Stimulated activated CD4-positive, alpha-beta T cell treated with anti-CD3 and anti-CD28 coated beads, TNF-alpha, amount 100 ng/mL, for 48 hours (primary cell): Measurements from ENCODE around the gene SPAG16.
"Not testable (repeated sequence)": the region's sequence is repeated elsewhere in the genome, so short reads cannot be mapped to it uniquely, and the experiment has no call there.

Experiments used
- DNase-seq, 3 donors: peaks; one replicate each; pipeline ENCODE4 v3.0.0-alpha.2; 2020; ENCODE audit warnings: low read depth in 3 of 3

Gene SPAG16

DNA sequence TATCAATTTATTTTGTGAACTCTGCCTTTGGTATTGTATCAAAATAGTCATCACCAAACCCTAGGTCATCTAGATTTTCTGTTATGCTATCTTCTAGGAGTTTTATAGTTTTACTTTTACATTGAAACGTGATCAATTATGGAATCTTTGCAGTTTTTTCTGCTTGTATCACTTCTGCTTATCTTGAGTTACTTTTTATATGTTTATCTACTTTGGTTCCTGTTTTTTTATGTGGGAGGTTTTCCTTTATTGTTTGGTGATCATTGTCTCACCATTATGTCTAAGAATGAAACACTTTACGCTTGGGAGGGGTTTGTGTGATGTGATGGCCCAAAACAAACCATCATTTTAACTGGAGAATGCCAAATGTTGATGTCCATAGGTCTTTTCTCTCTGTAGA, 261.2 kb downstream of the SPAG16 start:
- no peak for DNase-seq

DNA sequence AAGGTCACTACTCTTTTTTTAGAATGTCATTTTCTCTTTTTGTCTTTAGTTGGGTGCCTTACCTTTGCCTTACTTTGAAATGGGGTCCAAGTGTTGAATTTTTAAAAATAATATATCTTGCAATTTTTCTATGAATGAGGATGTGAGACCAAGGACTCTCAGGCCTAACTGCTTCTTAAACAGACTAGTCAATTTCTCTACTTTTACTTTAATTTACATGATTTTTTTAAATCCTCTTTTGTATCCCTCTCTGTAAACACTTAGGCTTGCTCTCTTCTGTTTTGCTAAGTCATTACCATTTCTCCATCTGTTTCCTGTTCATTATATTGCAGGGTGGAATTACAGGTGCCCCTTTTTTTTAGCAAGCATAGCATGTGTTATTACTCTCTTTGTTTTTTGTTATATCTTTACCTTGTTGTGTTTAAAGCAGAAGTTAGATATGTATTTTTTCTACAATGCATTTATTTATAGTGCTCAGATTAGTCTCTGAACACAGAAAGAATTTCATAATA, 261.8 kb downstream of the SPAG16 start:
- DNase-seq, result no peak

DNA sequence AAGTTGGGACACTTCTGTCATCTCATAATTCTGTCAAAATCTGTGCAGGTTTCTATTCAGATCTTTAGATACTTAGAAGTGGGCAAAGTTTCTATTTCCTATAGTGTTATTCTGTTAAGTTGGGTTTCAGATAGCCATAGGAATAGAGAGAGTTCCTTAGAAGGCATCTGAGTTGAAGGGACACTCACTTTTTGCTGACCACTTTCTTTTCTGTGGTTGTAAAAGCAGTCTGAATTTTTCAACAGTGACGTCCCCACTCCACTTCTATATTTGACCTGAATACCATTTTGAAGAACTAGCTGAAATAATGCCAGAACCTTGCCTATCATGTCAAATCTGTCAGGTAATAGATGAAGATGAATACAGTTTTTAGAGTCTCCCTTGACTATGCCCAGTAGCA, 267.3 kb downstream of the SPAG16 start:
- no peak for DNase-seq

DNA sequence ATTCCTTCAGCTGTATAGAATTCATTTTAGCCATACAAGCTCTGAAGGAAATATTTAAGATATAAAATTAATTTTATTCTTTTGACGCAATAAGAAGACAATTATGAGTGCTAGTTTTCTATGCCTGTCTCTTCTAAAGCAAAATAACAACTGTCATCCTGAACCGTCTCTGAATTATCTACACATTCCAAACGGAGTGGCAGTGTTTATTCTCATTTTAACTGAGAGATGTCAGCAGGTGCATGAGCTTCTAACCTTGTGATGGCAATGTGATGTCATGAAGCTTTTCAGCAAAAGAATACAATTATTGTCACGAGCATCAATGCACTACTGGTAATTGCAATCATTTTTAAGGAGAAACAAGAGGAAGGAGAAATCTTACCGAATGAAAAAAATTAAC, 274.8 kb downstream of the SPAG16 start:
- DNase-seq, result no peak

DNA sequence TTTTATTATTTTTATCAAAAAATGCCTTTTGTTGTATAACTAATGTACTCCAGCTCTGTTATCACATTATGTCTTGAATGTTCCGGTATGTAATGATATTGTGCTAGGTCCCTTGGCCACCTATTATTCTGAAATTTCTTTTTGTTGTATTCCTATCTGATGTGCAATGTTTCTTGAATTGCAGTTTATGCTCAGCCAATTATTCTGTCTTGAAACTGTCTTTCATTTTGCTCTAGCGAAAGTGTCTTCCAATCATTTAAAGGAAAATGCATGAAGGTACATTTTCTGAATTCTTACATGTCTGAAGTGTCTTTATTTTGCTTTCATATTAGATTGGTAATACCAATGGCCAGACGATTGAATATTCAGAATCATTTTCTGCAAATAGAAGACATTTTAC, 277.5 kb downstream of the SPAG16 start:
- DNase-seq, result no peak

DNA sequence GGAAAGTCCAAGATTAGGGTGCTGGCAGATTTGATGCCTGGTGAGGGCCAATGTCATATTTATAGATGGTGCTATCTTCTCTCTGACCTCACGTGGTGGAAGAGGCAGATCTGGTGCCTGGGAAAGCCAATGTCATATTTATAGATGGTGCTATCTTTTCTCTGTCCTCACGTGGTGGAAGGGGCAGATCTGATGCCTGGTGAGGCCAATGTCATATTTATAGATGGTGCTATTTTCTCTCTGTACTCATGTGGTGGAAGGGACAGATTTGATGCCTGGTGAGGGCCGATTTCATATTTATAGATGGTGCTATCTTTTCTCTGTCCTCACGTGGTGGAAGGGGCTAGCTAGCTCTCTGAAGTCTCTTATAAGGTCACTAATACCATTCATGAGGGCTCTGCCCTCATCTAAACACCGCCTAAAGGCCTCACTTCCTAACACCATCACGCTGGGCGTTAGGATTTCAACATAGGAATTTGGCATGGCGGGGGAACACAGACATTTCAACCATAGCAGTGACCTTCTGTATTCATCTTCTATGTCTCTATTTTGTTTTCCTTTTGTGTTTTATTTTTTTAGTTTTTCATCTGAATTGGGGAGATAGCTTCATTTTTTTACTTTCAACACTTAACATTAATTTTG, 278.4 kb downstream of the SPAG16 start:
- no peak for DNase-seq

DNA sequence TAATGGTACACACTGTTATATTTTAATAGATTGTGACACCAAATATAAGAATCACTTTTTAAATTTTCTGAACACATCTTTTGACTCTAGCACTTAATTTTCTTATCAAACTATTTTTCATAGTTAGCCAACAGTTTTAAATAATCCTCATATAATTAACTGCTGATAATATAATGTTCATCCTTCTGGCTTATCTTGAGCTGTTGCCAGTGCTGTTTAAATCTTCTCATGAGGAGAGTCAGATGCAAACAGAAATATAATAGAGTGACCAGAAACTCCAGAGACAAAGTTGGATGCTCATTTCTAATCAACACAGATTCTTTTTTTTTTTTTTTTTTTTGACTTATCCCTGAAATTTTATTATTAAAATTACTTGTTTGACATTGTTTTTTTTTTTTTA, 282.6 kb downstream of the SPAG16 start:
- no peak for DNase-seq

DNA sequence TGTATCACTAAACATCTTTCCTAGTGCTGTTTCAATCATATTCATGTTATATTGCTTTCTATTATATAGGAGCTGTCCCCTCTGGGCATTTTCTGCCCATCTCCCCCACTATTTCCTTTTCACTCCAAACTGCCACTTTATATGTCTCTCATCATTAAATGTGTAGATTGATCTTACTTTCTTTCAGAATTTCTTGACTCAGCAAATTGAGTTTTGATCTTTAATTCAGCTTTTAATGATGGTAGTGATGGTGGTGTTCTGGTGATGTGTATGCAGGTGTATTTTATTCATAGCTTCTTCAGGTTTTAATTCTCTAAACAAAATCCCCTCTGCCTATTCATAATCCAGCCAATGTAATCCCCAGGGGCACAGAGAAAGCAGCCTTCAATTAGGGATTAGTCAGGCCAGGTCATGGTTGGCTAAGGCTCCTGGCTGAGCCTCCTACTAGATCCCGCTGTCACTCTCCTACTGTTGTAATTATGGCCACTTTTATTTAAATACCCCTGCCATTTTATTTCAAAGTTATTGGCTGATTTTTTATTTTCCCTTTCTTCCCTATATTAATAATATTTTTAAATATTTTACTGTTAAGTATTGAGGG, 325.4 kb downstream of the SPAG16 start:
- no peak for DNase-seq

DNA sequence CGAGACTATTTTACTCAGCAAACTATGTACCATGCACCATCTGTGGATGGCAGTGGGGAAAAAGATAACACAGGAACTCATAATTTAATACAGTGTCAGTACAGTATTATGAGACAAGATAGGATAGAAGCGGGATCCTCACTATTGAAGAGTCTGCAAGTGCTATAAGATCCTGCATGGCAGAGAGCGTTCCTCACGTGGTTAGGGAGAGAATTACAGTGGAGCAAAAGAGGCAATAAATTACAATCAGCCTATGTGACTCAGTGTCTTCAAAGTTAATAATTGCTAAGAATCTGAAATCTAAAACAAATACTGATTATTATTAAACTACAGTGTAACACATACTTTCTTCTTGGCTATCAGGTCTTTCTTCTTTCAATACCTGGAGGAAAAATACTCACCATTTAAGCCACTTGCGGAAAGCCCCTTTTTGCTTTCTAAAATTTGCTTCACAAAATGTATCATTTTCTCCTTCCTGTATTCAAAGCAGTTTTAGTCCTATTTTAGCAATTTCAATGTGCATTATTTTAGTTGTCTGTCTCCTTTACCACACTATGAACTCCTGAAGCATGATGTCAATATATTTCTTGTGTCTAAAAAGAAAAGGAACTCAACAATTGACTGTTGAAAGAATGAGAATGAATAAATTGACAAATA, 342.9 kb downstream of the SPAG16 start:
- DNase-seq, result no peak

DNA sequence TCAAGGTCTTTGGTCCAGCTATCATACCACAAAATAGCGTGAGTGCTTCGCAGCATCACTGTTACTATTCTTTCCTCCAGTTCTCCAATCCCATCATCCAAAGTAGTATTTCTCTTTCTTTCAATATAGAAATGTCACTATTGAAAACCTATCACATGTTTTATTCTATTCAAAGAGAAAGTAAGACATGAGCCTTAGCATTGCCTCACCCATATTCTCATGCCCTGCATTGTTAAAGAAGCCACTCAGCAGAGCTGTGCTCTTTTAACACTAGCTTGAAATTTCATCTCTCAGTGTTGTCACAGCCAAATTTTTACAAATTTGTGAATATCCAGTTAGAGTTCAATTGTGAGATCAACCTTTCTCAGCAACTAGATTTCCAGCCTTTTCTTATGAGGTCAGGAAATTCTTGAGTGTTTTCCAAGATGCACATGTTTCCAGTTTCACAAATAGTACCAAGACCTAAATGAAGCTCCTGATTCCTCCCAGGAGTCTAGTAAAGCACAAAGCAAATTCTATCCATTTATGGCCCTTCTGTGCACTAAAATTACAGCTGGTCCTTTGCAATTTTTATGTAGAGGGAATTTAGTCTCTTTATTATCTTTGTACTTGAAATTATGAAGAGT, 343.7 kb downstream of the SPAG16 start:
- DNase-seq, result no peak

DNA sequence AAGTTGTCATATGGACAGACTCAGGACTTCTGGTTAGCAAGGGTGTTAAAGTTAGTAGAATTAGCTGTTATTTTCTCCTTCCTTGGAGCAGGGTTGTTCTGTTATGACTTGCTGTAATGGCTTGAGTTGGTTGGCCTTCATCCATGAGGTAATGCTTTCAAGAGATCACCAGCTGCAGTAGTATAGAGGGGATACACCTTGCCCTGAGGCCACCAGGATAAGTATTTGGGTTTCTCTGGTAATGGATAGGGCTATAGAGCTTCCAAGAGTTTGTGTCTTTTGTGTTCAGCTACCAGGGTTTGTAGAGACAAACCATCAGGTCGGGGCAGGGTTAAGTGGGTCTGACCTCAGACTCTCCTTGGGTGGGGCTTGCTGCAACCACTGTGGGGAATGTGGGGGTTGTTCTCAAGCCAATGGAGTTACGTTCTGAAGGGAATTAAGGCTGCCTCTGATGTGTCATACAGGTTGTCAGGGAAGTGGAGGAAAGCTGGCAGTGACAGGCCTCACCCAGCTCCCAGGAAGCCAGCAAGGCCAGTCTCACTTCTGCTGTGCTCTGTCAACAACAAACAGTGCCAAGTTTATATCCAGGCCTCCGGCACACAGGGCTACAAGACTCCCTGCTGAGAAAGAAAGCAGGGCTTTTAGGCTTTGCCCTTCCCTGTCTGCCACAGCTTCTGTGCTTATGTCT, 356.6 kb downstream of the SPAG16 start:
- no peak for DNase-seq

DNA sequence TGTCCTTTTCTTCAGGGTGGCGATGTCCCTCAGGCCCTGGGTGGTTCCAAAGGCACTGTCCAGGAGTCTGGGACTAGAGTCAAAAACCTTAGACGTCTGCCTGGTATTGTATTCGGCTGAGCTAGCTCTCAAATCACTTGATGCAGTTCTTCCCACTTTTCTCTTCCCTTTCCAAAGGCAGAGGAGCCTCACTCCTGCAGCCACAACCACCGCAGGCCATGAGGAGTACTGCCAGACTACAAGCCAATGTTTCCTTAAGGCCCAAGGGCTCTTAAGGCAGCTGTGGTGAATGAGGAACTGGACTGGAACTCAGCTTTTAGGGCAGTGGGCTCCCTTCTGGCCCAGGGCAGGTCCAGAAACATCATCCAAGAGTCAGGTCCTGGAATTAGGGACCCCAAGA, 360.7 kb downstream of the SPAG16 start:
- no peak for DNase-seq

DNA sequence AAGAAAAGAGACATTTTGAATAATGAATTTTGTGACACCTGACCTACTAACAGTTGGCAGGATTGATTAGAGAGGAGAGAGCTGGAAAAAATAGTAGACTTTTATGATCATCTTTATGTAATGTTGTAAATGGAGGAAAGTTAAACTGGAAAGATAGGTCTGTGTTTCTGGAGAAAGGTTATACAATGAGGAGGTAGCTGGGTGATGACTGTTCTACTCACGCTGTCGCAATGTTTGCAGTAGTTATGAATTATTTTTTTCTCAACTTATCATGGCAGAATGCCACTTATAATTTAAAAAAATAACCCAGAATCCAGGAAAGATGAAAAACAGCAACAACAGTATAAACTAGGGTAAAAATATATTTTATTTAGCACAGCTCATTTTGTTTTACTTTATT, 364.9 kb downstream of the SPAG16 start:
- no peak for DNase-seq

DNA sequence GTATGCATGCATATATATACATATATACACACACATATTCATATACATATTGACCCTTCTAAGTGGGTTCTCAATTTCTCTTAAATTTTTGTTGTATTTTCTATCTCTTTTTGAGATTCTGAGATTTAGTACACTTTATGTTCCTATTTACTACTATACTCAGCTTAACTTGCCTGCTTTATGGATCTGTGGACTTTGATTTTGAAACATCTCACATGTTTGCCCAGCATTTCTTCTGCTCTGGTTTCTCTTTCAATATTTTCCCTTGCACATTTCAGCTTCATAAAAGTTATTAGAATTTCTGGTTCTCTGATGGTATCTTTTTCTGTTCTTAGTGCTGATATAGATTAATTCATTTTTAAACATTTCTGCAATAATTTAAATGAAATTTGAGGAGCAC, 380.6 kb downstream of the SPAG16 start:
- DNase-seq, result no peak

DNA sequence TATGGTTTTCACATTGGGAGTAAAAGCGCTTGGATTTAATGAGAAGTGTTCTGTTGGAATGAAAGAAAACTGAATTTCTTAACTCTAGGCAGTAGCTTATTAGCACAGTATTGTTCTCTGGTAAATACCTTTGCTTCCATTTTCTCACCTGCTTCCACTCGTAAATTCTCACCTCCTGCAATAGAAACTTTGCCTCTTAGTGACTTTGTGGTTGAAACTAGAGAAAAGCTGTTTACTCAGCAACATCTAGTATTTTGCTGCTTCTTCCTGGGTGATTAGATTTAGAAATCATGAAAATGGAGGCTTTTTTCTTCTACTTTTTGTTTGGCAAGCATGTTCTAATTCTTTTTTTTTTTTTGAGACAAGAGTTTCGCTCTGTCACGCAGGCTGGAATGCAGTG, 385.4 kb downstream of the SPAG16 start:
- no peak for DNase-seq

DNA sequence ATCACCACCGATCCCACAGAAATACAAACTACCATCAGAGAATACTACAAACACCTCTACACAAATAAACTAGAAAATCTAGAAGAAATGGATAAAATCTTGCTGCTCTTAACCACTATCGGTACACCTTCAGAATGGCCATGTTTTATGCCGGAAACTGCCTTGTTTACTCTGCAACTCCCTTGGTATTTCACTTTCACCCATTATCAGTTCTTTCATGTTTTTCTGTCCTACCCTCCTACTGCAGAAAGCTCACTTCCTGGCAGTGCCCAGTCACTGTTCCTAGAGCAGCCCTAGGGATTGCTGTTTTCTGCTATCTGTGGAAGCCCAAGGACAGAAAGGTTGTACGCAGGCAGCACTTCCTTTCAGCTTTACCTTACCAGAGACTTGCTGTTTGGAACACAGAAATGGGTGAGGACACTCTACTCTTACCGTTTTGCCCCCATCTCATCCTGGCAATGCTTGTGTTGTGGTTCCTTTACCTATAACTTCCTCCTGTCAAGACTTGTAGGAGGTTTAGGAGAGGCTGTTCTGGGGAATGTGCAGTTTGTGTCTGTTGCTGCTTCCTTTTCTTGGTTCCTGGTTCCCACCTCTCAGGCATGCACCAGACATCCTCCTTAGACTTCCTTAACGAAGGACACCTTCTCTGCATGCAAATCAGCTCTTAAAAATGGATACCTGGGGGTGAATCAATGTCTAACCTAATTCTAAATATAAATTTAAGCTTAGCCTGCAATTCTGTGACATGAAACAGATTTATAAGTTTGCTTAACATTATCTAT, 394.4 kb downstream of the SPAG16 start:
- DNase-seq, result no peak

DNA sequence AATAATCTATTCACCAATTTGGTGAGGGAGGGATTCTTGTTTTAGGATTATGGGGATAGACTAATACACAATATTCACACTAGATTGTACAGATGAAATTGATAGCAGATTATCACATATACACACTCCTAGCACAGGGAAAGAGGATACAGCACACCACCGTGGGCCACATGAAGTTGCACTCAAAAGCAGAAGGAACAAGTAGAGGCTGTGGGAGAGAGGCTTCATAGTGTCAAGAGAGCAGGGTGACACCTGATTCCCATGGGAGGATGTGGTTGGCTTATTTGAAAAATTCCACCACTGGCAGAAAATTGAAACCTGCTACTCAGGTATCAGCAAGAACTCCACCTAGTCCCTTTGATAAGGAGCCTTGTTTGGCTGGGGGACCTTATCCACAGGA, 395.6 kb downstream of the SPAG16 start:
- no peak for DNase-seq

DNA sequence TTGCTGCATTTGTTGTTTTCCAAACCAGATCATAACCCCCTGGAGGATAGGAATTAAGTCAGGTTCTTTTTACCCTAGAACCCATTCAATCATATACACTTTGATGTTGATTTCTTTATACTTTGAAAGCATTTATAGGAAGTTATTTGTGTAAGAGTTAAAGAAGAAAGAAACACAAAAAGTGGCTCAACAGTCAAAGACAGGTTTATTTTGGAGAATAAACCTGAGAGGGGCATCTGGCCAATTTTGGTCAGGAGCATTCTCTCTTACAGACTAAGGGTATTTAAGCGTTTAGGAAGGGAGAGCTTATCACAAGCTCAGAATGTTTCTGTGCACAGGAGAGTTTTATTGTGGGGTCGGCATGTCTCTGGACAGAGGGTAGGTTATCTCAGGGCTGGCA, 398.0 kb downstream of the SPAG16 start:
- DNase-seq, result no peak

DNA sequence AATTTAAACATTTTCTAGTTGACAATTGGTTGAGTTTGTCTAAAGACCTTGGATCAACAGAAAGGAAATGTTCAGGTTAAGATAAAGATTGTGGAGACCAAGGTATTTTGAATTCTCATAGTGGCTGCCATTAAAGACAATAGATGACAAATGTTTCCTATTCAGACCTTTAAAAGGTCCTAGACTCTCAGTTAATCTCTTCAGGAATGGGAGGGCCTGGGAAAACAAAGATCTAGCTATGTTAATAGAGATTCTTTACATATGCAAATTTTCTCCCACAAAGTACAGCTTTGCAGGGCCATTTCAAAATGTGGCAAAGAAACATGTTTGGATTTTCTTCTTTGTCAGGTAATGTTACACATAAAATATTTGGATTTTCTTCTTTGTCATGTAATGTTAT, 403.9 kb downstream of the SPAG16 start:
- DNase-seq, result no peak

DNA sequence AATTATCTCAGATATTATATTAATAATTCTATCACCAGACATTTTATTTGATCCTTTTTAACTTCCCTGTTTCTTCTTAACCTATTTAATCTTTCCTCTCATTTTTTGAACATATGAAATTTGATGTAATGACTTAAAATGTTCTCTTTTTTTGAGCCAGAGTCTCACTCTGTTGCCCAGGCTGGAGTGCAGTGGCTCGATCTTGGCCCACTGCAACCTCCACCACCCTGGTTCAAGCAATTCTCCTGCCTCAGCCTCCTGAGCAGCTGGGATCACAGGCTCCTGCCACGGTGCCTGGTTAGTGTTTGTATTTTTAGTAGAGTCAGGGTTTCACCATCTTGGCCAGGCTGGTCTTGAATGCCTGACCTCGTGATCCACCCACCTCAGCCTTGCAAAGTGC, 404.6 kb downstream of the SPAG16 start:
- DNase-seq, result not testable (repeated sequence)

DNA sequence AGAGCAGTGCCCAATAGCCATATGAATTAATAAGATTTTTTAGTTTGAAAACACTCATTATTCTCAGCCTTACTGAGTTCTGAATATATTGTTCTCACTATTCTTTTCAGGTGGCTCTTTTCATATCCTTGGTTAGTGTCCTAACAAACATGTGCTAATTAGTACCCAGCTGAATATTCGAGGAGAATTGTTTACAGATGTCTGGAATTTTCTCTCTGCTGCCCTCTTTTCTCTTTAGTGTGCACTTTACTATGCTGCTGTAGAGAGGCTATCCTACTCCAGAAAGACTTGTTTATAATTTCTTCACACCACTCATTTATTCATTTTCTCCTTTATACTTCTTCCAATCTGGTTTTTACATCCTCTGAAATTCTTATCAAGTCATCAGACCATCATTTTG, 405.3 kb downstream of the SPAG16 start:
- DNase-seq, result no peak

DNA sequence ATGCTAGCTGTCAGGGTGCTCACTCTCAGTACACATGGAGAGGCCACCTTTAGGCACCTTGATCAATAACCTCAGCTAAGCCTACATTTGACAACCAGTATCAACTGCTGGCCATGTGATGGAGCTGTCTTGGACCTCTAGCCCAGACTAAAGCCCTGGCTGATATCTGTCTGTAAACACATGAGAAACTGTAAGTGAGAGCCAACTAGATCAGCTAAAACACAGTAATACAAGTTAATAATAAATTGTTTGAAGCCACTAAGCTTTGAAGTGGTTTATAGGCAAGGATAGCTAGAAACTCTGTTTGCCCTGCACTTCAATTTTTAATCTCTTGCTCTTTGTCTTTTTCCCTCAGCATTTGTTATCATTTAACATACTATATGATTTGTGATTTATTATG, 407.1 kb downstream of the SPAG16 start:
- no peak for DNase-seq
